Left hindlimb (tissue), 1 donor: ENCODE results near the gene AOAH.
"Not testable (repeated sequence)": the region's sequence is repeated elsewhere in the genome, so short reads cannot be mapped to it uniquely, and the experiment has no call there.

ENCODE experiments used
- DNase-seq: peaks from one replicate; pipeline ENCODE4 v3.0.0-alpha.2; 2018

Gene AOAH

DNA sequence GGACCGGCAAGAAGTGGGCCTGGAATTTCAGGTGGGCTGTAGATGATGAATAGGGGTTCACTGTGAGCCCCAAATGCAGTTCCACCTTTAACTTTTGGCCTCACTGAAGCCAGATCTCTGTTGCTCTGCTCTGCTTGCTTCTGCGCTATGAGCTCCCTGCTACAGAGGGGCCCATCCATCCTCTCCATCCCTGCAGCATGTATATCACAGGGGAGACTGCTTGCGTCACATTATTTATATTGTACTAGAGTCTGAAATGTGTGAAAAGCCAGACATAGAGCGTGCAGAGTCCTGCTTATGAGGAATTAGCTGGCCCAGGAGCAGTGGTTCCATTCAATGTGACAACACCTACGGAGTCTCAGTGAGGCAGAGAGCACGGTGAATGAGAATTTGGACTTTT lies 69.9 kb downstream of the AOAH start:
- no peak for DNase-seq

DNA sequence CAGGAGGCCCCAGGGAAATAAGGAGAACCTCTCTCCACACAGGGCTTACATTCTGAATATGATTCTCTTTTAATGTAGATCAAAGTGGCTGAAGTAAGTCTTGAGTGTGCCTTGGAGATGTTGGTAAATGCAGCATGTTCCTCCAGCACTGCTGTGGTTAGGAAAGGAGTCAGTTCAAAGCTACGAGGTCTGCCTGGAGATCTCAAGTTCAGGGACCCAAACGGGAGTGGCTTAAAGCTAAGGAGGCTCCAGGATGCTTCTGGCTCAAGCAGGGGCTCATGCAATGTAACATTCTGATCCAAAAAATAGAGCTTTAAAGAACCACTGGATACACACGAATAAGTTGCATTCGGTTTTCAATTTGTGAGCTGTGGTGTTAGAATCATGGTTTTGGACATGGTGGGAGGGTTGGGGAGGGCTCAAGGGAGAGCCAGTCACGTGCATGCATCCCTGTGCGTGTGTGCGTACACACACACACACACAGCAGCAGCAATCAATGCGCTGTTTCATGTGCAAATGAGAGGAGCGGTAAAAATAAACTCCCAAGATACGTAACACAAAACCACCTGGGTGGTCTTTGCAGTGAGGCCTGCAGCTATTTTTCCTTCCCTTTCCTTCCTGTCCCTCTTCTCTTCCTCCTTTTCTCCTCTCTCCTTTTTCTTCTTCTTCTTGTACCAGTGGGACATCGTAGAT lies 70.5 kb downstream of the AOAH start:
- no peak for DNase-seq

DNA sequence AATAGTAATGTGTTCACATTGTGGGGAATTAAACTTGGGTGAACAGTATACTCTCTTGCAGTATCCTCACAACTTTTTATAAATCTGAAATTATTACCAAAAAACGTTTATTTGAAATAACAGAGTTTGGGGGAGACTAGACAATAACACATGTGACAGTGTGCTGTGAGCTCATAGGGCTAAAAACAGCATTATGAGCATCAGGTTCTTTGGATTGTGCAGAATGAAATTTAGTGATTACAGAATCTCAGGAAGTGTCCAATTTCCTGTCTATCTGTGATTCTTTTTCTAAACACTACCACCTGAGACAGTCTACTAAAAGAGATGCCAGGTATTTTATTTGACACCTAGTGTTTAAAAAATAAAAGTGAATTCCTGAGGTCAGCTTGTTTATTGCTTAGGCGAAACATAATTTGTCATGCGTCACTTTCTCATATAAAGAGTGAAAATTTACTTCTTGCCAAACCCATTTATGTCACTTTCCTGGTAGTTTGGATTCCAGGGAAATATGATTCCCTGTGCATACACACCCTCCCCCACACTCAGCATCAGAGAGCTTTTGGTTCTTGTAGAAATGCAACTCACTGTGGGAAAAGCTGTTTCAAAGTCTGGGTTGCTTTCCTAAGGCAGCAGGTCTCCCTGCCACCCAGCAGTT lies 71.2 kb downstream of the AOAH start:
- no peak for DNase-seq

DNA sequence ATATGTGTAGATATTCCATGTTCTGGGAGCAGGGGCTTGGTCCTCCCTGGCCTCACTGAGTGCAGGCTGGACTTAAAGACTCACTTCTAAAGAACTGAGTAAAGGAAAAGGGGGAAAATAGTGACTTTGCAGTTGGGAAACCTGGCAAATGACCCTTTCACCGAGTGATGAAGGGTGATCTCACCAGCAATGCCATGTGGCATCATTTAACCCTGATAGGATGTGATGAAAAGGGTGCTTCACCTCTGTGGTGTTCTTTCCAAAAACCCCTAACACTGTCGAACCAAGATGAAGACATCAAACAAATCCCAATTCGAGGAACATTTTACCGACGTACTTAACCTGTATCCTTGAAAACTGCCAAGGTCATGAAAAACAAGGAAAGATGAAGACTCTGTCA lies 71.9 kb downstream of the AOAH start:
- DNase-seq: no peak

DNA sequence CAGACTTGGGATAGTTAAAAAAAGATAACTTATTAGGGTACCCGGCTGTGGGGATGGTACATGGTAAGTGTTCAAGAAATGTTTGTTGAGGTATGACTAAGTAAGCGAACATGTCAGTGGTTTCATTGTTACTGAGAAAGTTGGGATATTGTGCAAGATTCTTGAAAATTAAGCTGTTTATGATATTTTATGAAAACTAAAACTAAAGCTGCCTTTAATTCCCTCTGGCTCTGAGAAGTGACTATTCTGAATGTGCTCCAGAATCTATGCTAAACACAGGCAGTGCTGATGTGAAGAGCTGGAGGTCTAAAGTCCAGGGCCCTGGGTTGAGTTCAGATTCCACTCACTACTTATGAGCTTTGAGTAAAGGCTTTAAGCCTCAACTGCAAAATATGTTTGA lies 72.9 kb downstream of the AOAH start:
- no peak for DNase-seq

DNA sequence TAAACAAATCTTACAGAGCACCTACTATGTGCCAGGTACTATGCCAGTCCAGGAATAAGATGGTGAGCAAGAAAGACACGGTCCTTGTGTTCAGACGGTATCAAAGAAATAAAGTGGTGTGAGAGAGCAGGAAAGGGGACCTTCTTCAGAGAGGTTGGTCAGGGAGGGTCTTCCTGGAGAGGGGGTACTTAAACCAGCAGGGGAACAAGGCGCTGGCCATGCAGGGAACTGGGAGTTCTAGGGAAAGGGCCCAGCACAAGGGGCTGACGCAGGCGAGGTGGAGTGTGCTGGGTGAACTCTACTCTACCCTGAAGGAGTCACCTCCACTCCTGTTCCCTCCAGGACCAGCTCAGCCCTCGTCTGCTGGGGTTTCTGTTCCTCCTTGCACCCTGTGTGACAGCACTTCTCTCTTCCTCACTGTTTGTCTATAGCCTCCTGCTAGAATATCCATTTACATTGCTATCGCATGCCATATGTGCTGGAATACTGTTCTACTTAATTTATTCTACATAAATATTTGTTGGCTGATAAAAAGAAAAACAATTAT lies 73.5 kb downstream of the AOAH start:
- no peak for DNase-seq

DNA sequence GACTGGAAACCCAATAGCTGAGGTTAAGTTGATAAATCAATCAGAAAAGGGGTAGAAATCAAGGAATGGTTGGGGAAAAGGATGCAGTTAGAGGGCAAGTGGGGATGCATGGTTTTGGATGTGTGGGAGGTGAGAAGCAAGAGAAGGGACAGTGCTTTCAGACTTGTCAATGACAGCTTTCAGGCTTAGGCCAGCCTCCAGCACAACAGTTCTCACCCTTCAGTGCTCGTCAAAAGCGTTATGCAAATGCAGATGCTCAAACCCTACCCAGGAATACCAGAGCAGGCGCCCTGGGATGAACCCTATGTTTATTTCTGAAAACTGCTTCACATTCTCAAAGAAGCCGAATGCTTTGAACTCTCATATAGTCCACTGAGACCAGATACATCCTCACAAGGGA lies 74.0 kb downstream of the AOAH start:
- DNase-seq: no peak

DNA sequence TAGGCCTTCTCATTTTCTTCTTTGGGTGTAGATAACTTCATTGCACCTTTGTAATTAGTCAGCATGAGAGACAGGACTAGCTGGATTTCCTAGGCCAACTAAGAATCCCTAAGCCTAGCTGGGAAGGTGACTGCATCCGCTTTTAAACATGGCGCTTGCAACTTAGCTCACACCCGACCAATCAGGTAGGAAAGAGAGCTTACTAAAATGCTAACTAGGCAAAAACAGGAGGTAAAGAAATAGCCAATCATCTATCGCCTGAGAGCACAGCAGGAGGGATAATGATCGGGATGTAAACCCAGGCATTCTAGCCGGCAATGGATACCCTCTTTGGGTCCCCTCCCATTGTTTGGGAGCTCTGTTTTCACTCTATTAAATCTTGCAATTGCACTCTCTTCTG lies 75.0 kb downstream of the AOAH start:
- DNase-seq: not testable (repeated sequence)

DNA sequence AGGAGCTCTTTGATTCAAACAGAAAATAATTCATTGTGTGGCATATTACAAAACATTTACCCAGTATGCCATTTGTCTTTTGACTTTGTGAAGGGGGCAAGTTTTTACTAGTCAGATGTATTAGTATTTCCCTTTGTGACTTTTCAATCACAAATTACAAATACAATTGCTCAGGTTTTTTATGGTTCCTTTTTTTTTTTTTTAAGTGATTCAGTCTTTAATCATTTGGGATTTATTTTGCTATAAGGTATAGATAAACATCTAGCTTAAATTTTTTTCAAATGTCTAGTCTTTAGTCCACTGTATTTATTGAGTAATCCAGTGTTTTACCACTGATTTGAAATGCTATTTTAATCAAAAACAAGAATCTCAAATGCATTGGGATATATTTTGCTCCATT lies 75.9 kb downstream of the AOAH start:
- DNase-seq: no peak

DNA sequence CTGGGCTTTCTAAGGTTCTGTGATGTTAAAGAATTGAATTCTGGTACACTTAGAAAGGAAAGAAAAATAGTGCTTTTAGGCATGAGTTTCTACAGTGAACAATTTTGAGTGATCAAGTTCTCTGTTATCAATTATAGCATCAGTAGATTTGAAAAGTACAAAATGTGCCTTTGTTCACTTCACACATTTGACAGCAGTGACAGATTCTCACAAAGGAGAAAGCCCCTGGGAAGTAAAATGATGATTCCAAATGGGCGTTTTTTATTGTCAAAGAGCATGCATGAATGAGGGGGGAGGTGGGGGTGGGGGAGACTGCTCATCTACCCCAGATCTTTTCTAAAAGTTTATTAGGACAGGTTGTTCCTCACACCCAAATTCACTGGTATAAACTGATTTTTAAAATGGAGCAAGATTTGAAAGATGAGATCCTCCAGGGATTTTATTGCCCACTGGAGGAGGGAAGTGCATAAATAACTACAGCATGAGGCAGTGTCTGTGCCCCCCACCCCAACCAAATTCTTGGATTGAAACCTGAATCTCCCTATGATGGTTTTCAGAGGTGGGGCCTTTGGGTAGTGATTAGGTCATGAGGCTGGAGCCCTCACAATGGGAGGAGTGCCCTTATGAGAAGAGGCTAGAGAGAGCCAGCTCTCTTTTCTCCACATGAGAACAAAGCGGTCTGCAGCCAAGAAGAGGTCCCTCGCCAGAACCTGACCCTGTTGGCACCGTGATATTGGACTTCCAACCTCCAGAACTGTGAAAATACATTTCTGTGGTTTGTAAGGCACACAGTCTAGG lies 79.5 kb downstream of the AOAH start:
- DNase-seq: no peak

DNA sequence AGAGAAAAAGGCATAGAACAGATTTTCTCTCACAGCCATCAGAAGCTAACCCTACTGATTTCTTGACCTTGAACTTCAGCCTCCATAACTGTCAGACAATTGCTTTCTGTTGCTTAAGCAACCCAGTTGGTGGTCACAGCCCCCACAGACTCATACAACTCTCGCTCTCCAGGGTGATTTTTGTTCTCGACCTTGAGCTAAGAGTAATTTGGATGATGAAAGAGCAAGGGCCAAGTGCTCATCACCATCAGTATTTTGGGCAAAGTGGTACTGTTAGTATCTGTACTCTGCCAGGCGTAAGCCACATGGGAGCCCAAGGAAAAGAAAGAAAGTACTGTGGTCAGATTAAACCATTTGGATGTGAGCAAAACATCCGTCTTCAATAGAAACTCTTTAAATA lies 81.9 kb downstream of the AOAH start:
- DNase-seq: no peak

DNA sequence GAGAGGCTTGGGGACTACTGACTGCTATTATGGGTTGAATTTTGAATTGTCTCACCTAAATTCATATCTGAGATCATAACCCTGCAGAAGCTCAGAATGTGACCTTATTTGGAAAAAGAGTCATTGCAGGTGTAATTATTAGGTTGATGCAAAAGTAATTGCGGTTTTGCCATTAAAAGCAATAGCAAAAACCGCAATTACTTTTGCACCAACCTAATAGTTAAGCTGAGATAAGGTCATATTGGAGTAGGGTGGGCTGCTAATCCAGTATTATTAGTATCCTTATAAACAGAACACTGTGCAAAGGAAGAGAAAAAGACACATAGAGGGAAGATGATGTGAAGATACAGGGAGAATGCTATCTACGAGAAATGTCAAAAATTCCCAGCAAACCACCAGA lies 82.3 kb downstream of the AOAH start:
- no peak for DNase-seq

DNA sequence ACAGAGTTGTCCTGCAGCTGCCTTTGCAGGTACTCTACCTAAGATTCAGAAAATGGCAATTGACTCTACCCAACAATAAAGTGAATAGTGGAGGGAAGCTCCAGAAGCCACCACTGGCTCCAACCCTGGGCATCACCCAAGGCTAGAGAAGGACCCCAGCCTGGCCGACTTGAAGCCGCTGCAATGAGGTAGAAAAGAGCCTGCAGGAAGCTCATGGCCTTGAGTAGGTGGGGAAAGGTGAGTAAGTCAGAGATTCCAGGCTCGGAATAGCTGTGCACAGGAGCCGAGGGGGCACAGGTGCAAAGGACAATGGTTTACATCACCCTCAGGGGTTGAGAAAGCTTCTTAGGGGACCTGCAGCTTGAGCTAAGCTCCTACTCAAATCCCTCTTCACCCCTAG lies 83.6 kb downstream of the AOAH start:
- no peak for DNase-seq

DNA sequence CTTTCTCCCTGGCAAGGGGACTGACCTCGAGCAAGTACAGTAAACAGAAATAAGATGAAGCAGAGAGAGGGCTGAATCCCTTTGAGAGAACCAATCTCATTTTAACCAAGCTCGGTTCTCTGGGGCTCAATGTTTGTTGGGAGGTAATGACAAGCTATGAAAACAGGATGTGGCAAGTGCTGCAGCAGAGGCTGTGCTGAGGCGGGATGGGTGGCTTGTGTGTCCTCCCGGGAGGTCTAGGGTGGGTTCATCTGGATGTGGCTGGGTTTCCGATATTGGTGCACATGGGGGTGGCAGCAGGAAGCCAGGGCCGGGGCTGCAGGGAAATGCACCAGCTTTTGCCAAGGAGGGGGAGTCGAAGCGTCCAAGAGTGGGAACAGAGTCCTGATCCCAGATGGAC lies 84.5 kb downstream of the AOAH start:
- DNase-seq: no peak

DNA sequence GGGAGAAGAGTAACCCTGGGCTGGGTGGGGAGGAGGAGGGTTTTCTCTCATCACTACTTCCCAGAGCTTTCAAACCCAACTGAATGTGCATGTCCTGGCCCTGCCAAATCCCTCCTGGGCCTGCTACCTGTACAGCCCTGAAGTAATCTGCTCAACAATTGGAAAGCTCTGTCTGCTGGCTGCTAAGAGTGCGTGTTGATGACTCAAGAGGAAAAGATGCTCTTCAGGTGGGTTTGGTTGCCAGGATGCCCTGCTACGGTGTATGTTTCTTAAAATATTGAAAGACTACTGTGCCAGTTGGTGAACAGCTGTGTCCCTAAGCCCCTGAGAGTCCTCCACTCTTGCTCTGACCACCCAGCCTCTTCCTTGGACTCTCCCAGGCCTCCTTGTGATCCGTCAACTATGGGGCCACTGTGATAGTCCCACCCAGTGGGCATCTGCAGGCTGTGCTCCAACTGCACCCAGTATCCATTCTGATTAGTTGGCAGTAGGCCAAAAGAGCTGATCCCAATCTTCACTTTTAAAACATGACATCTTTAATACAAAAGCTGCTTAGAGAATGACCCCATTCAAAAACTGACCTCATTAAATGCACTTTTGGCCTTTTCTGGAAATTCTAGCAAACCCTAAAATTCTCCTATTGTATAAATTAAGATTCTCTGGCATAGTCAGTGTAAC lies 85.6 kb downstream of the AOAH start:
- no peak for DNase-seq

DNA sequence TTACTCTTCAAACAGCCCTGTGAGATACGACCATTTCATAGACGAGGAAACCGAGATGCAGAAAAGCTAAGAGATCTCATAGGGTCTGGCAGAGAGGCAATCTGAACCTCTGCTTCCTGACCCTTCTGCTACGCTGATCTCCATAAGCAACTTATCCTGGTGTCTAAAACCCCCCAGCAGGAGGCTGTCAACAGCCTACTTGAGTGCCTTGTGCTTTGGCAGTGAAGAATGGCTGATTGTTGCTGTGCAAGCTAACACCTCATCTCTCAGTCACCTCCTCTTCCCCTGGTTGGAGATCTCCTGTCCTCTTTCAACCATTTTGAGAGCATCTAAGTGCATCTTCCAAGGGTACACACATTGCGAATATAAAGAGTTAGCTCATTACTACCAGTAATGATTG lies 86.2 kb downstream of the AOAH start:
- DNase-seq: no peak

DNA sequence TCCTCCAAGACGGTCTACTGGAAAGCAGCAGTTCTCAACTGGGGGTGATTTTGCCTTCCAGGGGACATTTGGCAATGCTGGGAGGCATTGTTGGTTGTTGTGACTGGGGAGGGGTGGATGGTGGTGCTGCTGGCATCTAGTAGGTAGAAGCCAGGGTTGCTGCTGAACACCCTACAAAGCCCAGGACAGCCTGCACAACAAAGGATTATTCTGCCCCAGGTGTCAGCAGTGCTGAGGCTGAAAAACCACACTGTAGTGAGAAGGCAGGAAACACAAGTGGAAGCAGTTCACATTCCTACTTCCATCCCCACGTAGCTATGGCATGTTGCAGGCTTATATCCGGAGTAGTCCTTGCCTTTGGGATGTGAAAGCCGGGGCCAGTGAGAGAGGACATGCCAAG lies 86.9 kb downstream of the AOAH start:
- DNase-seq: no peak

DNA sequence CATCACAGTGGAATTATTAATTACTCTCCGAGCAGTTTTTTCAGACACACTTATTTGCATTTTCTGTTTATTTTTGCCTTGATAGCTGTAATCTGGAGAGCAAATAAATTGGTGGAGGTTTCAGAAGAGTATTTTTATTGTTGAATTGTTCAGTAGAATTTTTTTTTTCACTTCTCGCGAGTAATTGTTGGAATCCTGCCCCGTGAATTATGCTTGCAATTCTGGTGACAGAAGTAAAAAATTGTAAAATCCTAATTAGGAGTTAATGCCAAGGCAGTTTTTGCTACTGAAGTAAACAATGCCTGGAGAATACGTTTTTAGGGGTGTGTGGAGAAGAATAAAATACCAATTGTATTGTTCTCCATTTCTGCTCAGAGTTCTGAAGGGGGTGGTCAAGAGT lies 88.2 kb downstream of the AOAH start:
- no peak for DNase-seq

DNA sequence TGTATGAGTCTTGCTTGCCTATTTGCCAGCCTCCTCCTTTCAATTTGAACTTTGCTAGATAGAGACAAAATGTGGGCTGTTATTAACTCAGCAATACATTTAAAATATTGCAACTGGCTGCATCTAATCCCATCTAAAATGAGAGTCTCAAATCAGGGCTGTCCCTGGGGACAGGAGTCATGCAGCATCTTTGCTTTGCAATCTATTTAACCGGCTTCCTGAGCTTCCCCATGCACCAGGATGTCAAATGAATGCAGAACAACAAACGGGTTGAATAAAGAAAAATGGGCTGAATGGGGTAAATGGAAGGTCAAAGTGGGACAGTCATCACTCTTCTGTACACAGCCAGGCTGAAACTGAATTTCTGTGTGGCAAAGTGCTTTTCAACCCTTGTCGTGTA lies 89.2 kb downstream of the AOAH start:
- DNase-seq: no peak

DNA sequence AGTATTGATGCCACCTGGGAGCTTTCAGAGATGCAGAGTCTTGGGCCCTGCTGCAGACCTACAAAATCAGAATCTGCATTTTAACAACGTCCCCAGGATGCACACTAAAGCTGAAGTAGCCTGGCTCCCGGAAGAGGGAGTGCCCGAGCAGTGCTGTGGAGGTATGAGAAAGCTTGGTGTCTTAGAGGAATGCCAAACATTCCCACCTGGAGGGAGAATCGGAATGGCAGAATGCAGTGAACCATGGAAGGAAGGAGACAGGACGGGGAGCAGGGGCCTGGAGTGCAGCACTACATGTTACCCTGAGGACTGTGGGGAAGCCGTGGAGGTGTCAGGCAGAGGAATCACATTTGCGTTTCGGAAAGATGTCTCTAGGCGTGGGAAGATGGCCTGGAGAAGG lies 90.9 kb downstream of the AOAH start:
- no peak for DNase-seq

DNA sequence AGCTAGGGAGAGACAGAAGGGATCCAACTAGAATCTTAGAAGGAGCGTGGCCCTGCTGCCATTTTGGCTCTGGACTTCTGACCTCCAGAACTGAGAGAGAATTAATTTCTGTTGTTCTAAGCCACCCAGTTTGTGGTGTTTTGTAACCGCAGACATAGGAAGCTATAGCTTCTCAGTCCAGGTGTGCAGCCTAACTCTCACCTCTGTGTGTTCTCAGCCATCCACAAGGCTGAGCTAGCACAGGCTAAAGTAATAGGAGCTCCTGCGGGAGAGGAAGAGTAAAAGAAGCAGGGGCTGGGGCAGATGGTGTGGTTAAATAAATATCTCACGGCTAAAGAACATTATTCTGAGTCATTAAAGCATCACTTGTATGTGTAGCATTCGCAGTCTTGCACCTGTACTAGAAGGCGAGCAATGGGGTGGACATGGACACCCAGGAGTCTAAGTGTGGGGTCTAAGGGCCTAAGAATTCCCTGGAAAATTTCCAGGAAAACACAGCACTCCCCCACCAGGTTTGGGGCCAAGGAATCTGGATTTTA lies 94.1 kb downstream of the AOAH start:
- no peak for DNase-seq

DNA sequence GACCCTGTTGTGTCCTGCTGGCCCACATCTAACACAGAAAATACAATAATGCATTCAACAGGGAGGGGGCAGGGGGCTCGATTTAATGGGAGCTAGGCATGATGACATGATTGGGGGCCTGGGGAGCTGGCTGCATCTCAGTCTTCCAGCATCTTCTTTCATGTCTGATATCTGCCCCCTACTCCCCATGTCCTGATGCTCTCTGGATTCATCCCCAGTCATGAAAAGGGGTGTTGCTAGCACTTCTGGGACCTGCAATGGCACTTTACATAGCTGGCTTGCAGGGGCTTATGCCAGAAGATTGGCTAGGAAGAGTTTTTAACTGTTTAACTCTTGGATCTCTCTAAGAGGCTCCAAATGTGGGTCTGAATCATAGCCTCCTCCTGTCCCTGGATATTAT lies 94.9 kb downstream of the AOAH start:
- no peak for DNase-seq

DNA sequence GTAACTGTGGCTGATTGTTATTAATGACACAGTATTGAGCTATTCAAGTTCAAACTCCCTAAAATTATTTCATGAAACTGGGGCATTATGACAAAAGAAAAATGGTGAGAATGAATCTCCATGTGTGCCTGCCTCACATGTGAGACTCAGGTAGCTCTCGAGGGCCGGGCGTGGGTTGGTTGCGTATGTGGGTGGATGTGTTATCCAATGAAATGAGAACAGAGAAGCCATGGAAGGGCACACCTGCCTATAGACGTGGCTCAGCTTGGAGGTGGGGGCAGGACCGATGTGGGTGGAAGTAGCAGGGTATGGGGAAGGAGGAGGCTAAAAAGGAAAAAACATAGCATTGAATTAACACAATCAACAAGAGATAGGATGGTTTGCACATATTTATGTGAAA lies 96.5 kb downstream of the AOAH start:
- DNase-seq: no peak
